ENCODE results near the gene GIGYF2. TPM values are rescaled to one million over a fixed set of nuclear protein-coding genes. Genes with fewer than 3 reads are reported as not detected.

Gene GIGYF2
- total RNA-seq, 4 donors from 2014 or later: 40.8 to 146 (median 76.0) TPM

- H3K4me1 ChIP-seq: no peaks in the 10 kb centered on the region
- H3K4me3 ChIP-seq: no peak overlapping the region
- TF ChIP-seq POLR2A (IDR thresholded peaks at IDR 0.05): no peak
- no peak for TF ChIP-seq POLR2AphosphoS5 (IDR thresholded peaks at IDR 0.05)
- TF ChIP-seq CTCF (IDR thresholded peaks at IDR 0.05): no peak
- no peak for TF ChIP-seq EP300 (IDR thresholded peaks at IDR 0.05; ENCODE audit: low read depth)
- no peaks in the 10 kb centered on the region for H3K9me3 ChIP-seq
- in situ Hi-C loops (cut with MboI; ENCODE audit: low pct_ligation_motif_present in 1 of 4, low pct_unique_long_range_greater_than_20kb in 1 of 4, low sequenced_read_pairs in 3 of 4) (no loop called here), intact Hi-C loops (cut with DNase I; ENCODE audit: low total_unique reads) (no loop called here)
- peaks cover 0 to 70% (median 28%) of the 10 kb centered on the region in 4 donors for H3K36me3 ChIP-seq
- 70 to 86% methylated on average over 3 of the region's 3 CpGs for WGBS, 2 donors (ENCODE audit: low coverage in 1 of 2)
- H3K27me3 ChIP-seq: no peaks in the 10 kb centered on the region
- no peak for DNase-seq
- H3K27ac ChIP-seq: no peak overlapping the region
These were observed 120.6 kb downstream of the GIGYF2 start for GRCh38 chr2:232817756-232818155.

GRCh38 chr2:232829988-232830387 lies 132.9 kb downstream of the GIGYF2 start:
- H3K9me3 ChIP-seq: no peaks in the 10 kb centered on the region
- no peaks in the 10 kb centered on the region for H3K27me3 ChIP-seq
- peaks cover 0 to 44% (median 22%) of the 10 kb centered on the region in 4 donors for H3K36me3 ChIP-seq
- DNase-seq: no peak
- no peak for TF ChIP-seq POLR2A (IDR thresholded peaks at IDR 0.05)
- no peak for TF ChIP-seq EP300 (IDR thresholded peaks at IDR 0.05; ENCODE audit: low read depth)
- no peak for TF ChIP-seq CTCF (IDR thresholded peaks at IDR 0.05)
- TF ChIP-seq POLR2AphosphoS5 (IDR thresholded peaks at IDR 0.05): no peak
- H3K4me1 ChIP-seq: peaks cover 0 to 14% (median 4%) of the 10 kb centered on the region in 4 donors
- intact Hi-C loops (cut with DNase I; ENCODE audit: low total_unique reads): no loop called here
- H3K27ac ChIP-seq: no peak overlapping the region
- H3K4me3 ChIP-seq: no peak overlapping the region
- 91 to 95% methylated on average over 3 of the region's 3 CpGs for WGBS, 2 donors (ENCODE audit: low coverage in 1 of 2)
- in situ Hi-C loops (cut with MboI; ENCODE audit: low pct_ligation_motif_present in 1 of 4, low pct_unique_long_range_greater_than_20kb in 1 of 4, low sequenced_read_pairs in 3 of 4): no loop called here

GRCh38 chr2:232831496-232831895 lies 134.4 kb downstream of the GIGYF2 start:
- no peak for DNase-seq
- 80 to 89% methylated on average over 1 to 3 of the region's 3 CpGs for WGBS, 2 donors (ENCODE audit: low coverage in 1 of 2)
- intact Hi-C loops (cut with DNase I; ENCODE audit: low total_unique reads) (no loop called here), in situ Hi-C loops (cut with MboI; ENCODE audit: low pct_ligation_motif_present in 1 of 4, low pct_unique_long_range_greater_than_20kb in 1 of 4, low sequenced_read_pairs in 3 of 4) (no loop called here)
- H3K27ac ChIP-seq: no peak overlapping the region
- no peak overlapping the region for H3K4me3 ChIP-seq
- no peaks in the 10 kb centered on the region for H3K9me3 ChIP-seq
- no peak for TF ChIP-seq POLR2A (IDR thresholded peaks at IDR 0.05)
- TF ChIP-seq POLR2AphosphoS5 (IDR thresholded peaks at IDR 0.05): no peak
- TF ChIP-seq CTCF (IDR thresholded peaks at IDR 0.05): no peak
- TF ChIP-seq EP300 (IDR thresholded peaks at IDR 0.05; ENCODE audit: low read depth): no peak
- H3K4me1 ChIP-seq: peaks cover 0 to 19% (median 9%) of the 10 kb centered on the region in 4 donors
- no peaks in the 10 kb centered on the region for H3K27me3 ChIP-seq
- H3K36me3 ChIP-seq: peaks cover 0 to 41% (median 19%) of the 10 kb centered on the region in 4 donors

- Histone ChIP-seq H3K36me3 (peaks cover 0 to 34% (median 16%) of the 10 kb centered on the region in 4 donors), H3K27ac (peak overlapping the region in 2 of 4 donors; percentile 4 to 72), H3K4me1 (peaks cover 10 to 42% (median 32%) of the 10 kb centered on the region in 4 donors), H3K27me3 (no peaks in the 10 kb centered on the region), H3K9me3 (no peaks in the 10 kb centered on the region), H3K4me3 (no peak overlapping the region)
- in situ Hi-C loops (cut with MboI; ENCODE audit: low pct_ligation_motif_present in 1 of 4, low pct_unique_long_range_greater_than_20kb in 1 of 4, low sequenced_read_pairs in 3 of 4) (no loop called here), intact Hi-C loops (cut with DNase I; ENCODE audit: low total_unique reads) (no loop called here)
- TF ChIP-seq POLR2AphosphoS5 (IDR thresholded peaks at IDR 0.05): no peak
- TF ChIP-seq CTCF (IDR thresholded peaks at IDR 0.05): no peak
- TF ChIP-seq POLR2A (IDR thresholded peaks at IDR 0.05): no peak
- TF ChIP-seq EP300 (IDR thresholded peaks at IDR 0.05; ENCODE audit: low read depth): no peak
- WGBS, 2 donors (ENCODE audit: low coverage in 1 of 2): 71 to 100% methylated on average over 1 of the region's 1 CpG
- no peak for DNase-seq
These were observed 136.7 kb downstream of the GIGYF2 start for GRCh38 chr2:232833830-232834229.

Measured in transverse colon (tissue), 4 donors.